DND-41 (cell line): ENCODE data around the gene CAPN15.

Experiments
- ATAC-seq: fragments of 200-7000 bp; cut with Tn5 transposase; 3 replicates; pipeline ENCODE4 v1.9.1; 2021; ENCODE audit warnings: low read depth; ENCODE audit not compliant: insufficient read depth
- DNase-seq: peaks from one replicate; pipeline ENCODE4 v3.0.0-alpha.2; 2020
- H2AFZ ChIP-seq: 2 replicates; pipeline ENCODE4 v1.6.0; 2012; ENCODE audit warnings: low read depth, low read length
- H3K27ac ChIP-seq: 2 replicates; pipeline ENCODE4 v1.5.1; 2012; ENCODE audit warnings: low read length, inconsistent platforms
- H3K27me3 ChIP-seq: fragments of 200-600 bp; sonication (generic); 2 replicates; pipeline ENCODE4 v1.6.0; 2012; ENCODE audit warnings: low read length, mild to moderate bottlenecking, inconsistent platforms; ENCODE audit not compliant: insufficient read depth, poor library complexity
- H3K36me3 ChIP-seq: 2 replicates; pipeline ENCODE4 v1.5.1; 2012; ENCODE audit warnings: low read length, inconsistent platforms; ENCODE audit not compliant: insufficient read depth
- H3K4me1 ChIP-seq: 2 replicates; pipeline ENCODE4 v1.5.1; 2012; ENCODE audit warnings: mild to moderate bottlenecking, low read length; ENCODE audit not compliant: insufficient read depth
- H3K4me2 ChIP-seq: 2 replicates; pipeline ENCODE4 v1.6.0; 2012; ENCODE audit warnings: mild to moderate bottlenecking, moderate library complexity, low read length, inconsistent platforms; ENCODE audit not compliant: insufficient read depth
- H3K4me3 ChIP-seq, 2 experiments: fragments of 200-600 bp in 1 of 2; shearing (Covaris generic) in 1 of 2; 2 replicates each; pipeline ENCODE4 v1.5.1; 2012 to 2016; ENCODE audit warnings: inconsistent platforms in 2 of 2, low read length in 2 of 2, mild to moderate bottlenecking in 2 of 2, low read depth in 1 of 2, moderate library complexity in 1 of 2
- H3K79me2 ChIP-seq: 2 replicates; pipeline ENCODE4 v1.6.0; 2012; ENCODE audit warnings: low read length, inconsistent platforms; ENCODE audit not compliant: insufficient read depth
- H3K9ac ChIP-seq: 2 replicates; pipeline ENCODE4 v1.6.0; 2012; ENCODE audit warnings: low read depth, mild to moderate bottlenecking, inconsistent platforms, low read length, moderate library complexity
- H3K9me3 ChIP-seq: 2 replicates; pipeline ENCODE4 v1.5.1; 2012; ENCODE audit warnings: low read length, moderate library complexity, mild to moderate bottlenecking, inconsistent platforms; ENCODE audit not compliant: insufficient read depth, severe bottlenecking
- H4K20me1 ChIP-seq: 2 replicates; pipeline ENCODE4 v1.6.0; 2012; ENCODE audit warnings: low read length; ENCODE audit not compliant: insufficient read depth
- CTCF ChIP-seq: IDR thresholded peaks from 2 replicates; pipeline ENCODE4 v1.5.1; 2012; ENCODE audit warnings: borderline replicate concordance, low read length, moderate library complexity, mild to moderate bottlenecking; ENCODE audit not compliant: poor library complexity, severe bottlenecking; ENCODE audit errors: extremely low read depth
- EZH2 ChIP-seq: IDR thresholded peaks from 3 replicates; pipeline ENCODE4 v1.6.1; 2012; ENCODE audit warnings: borderline replicate concordance, low read depth, mild to moderate bottlenecking, moderate library complexity, low read length, inconsistent platforms; ENCODE audit not compliant: severe bottlenecking

CAPN15 gene

DNA sequence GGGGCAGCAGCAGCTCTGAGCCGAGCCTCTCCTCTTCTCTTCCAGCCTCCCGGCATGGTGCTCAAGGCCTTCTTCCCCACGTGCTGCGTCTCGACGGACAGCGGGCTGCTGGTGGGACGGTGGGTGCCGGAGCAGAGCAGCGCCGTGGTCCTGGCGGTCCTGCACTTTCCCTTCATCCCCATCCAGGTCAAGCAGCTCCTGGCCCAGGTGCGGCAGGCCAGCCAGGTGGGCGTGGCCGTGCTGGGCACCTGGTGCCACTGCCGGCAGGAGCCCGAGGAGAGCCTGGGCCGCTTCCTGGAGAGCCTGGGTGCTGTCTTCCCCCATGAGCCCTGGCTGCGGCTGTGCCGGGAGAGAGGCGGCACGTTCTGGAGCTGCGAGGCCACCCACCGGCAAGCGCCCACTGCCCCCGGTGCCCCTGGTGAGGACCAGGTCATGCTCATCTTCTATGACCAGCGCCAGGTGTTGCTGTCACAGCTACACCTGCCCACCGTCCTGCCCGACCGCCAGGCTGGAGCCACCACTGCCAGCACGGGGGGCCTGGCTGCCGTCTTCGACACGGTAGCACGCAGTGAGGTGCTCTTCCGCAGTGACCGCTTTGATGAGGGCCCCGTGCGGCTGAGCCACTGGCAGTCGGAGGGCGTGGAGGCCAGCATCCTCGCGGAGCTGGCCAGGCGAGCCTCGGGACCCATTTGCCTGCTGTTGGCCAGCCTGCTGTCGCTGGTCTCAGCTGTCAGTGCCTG, 46.7 kb downstream of the CAPN15 start:
- Histone ChIP-seq H3K27me3 (no peaks in the 10 kb centered on the region), H3K4me2 (no peak overlapping the region)
- ATAC-seq = no peak

GRCh38 chr16:575354-576196, 48.1 kb downstream of the CAPN15 start:
- Histone ChIP-seq H3K9ac (no peak overlapping the region), H3K79me2 (peaks cover 26% of the 10 kb centered on the region), H3K27me3 (no peaks in the 10 kb centered on the region), H3K4me3 (no peak overlapping the region), H2AFZ (no peak overlapping the region), H3K9me3 (no peaks in the 10 kb centered on the region), H3K4me1 (peaks cover 15% of the 10 kb centered on the region), H3K27ac (no peak overlapping the region), H3K36me3 (peaks cover 56% of the 10 kb centered on the region), H4K20me1 (peaks cover 32% of the 10 kb centered on the region), H3K4me2 (no peak overlapping the region)
- TF ChIP-seq EZH2 (no peak), CTCF (no peak)
- ATAC-seq (no peak), DNase-seq (no peak)

More for the DNA sequence above, 46.7 kb downstream of the CAPN15 start:
- peaks cover 32% of the 10 kb centered on the region for H4K20me1 ChIP-seq
- TF ChIP-seq EZH2 = no peak
- H3K9me3 ChIP-seq = no peaks in the 10 kb centered on the region
- peaks cover 19% of the 10 kb centered on the region for H3K4me1 ChIP-seq
- peaks cover 39% of the 10 kb centered on the region for H3K79me2 ChIP-seq
- H3K27ac ChIP-seq = no peak overlapping the region
- H3K4me3 ChIP-seq = no peak overlapping the region
- H2AFZ ChIP-seq = no peak overlapping the region
- H3K9ac ChIP-seq = no peak overlapping the region
- DNase-seq = no peak
- peaks cover 47% of the 10 kb centered on the region for H3K36me3 ChIP-seq

- Histone ChIP-seq H3K36me3 (peaks cover 61% of the 10 kb centered on the region), H3K9me3 (no peaks in the 10 kb centered on the region), H3K4me2 (no peak overlapping the region), H3K4me3 (no peak overlapping the region), H4K20me1 (peaks cover 25% of the 10 kb centered on the region), H3K9ac (no peak overlapping the region), H2AFZ (no peak overlapping the region), H3K4me1 (peaks cover 7% of the 10 kb centered on the region), H3K27me3 (no peaks in the 10 kb centered on the region), H3K79me2 (peaks cover 19% of the 10 kb centered on the region), H3K27ac (0 out of 2 replicates have a peak overlapping the region, but pooled peaks have one; percentile 44)
- TF ChIP-seq CTCF = no peak
- no peak for TF ChIP-seq EZH2
- no peak for ATAC-seq
- no peak for DNase-seq
Measured at GRCh38 chr16:576197-576822, 48.8 kb downstream of the CAPN15 start.

GRCh38 chr16:576823-577201, 49.3 kb downstream of the CAPN15 start:
- no peak for TF ChIP-seq EZH2
- no peak for TF ChIP-seq CTCF
- peak; percentile 36; the same call in 1 of the 3 replicates for ATAC-seq
- H3K36me3 ChIP-seq = peaks cover 60% of the 10 kb centered on the region
- DNase-seq = peak; percentile 21
- H3K4me1 ChIP-seq = 0 out of 2 replicates have a peak, but pooled peaks cover 4% of the 10 kb centered on the region
- H3K79me2 ChIP-seq = peaks cover 14% of the 10 kb centered on the region
- H3K9me3 ChIP-seq = no peaks in the 10 kb centered on the region
- no peak overlapping the region for H2AFZ ChIP-seq
- 0 out of 2 replicates have a peak overlapping the region, but pooled peaks have one; percentile 44 for H3K27ac ChIP-seq
- H3K4me2 ChIP-seq = no peak overlapping the region
- H4K20me1 ChIP-seq = peaks cover 21% of the 10 kb centered on the region
- H3K9ac ChIP-seq = no peak overlapping the region
- H3K4me3 ChIP-seq = no peak overlapping the region
- no peaks in the 10 kb centered on the region for H3K27me3 ChIP-seq
